Measurements from ENCODE around the gene NAV2. TPM values are rescaled to one million over a fixed set of nuclear protein-coding genes. Genes with fewer than 3 reads are reported as not detected.

Gene NAV2
- total RNA-seq, 2 experiments from 2014 or later: 0.23 to 0.36 TPM

DNA sequence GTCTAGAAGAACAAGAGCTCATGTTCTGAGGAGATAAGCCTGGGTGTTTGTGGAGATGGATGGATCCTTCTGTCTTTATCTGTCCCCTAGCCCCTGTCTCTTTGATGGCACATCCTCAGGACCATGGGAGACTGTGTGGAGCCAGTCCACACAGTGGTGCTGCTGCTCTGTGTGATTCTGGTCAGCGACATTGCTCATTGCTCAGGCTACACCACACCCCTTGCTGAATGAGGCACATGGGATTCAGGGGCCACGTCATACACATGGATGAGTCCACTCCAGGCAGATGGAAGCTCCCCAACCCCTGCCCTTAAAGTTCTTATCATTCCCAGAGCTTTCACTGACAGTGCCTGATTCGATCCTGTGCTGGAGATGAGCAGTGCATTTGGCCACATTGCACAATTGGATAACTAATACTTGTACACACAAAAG lies 222.2 kb downstream of the NAV2 start:
- no peaks in the 10 kb centered on the region for H3K36me3 Mint-ChIP-seq (ENCODE audit: low read depth)
- H3K27ac Mint-ChIP-seq: no peak overlapping the region
- no peak for ATAC-seq
- no peaks in the 10 kb centered on the region for H3K4me1 Mint-ChIP-seq (ENCODE audit: low read depth)
- ChIA-PET CTCF (interaction anchor here (1.2 to 1.7 kb wide), 2 partner anchors 26 to 194 kb away, joined by 3 to 5 read pairs; no protein-coding TSS in a partner anchor), POLR2A (no interaction called here)
- H3K9me3 Mint-ChIP-seq: no peaks in the 10 kb centered on the region
- peaks cover 5% of the 10 kb centered on the region for H3K27me3 Mint-ChIP-seq
- no peak overlapping the region for H3K4me3 Mint-ChIP-seq
- TF ChIP-seq, protein P1, sequence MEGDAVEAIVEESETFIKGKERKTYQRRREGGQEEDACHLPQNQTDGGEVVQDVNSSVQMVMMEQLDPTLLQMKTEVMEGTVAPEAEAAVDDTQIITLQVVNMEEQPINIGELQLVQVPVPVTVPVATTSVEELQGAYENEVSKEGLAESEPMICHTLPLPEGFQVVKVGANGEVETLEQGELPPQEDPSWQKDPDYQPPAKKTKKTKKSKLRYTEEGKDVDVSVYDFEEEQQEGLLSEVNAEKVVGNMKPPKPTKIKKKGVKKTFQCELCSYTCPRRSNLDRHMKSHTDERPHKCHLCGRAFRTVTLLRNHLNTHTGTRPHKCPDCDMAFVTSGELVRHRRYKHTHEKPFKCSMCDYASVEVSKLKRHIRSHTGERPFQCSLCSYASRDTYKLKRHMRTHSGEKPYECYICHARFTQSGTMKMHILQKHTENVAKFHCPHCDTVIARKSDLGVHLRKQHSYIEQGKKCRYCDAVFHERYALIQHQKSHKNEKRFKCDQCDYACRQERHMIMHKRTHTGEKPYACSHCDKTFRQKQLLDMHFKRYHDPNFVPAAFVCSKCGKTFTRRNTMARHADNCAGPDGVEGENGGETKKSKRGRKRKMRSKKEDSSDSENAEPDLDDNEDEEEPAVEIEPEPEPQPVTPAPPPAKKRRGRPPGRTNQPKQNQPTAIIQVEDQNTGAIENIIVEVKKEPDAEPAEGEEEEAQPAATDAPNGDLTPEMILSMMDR (IDR thresholded peaks at IDR 0.05): no peak
- intact Hi-C loops (cut with micrococcal nuclease): no loop called here
- no peak for DNase-seq

DNA sequence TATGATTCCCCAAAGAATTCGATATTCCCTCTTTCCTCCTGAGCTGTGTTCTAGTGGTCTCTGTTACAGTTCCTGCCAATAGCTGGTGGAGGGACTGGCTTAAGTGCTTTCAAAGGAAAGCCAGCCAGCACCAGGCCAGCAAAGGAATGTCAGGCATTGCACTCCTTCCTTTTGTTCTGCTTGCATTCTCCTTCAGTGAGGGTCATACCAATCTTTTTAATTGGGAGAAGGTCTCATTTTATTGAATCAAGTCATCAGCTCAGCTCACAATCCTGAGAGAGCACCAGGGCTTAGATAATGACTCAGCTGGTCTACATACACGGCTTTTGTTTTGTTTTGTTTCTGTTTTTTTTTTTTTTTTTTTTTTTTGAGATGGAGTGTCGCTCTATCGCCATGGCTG lies 222.9 kb downstream of the NAV2 start:
- no peak overlapping the region for H3K4me3 Mint-ChIP-seq
- ChIA-PET POLR2A (no interaction called here), CTCF (interaction anchor here (0.9 to 2.7 kb wide), 5 partner anchors 12 to 418 kb away, joined by 3 to 8 read pairs (median 3); no protein-coding TSS in a partner anchor)
- no peak overlapping the region for H3K27ac Mint-ChIP-seq
- intact Hi-C loops (cut with micrococcal nuclease): no loop called here
- peaks cover 5% of the 10 kb centered on the region for H3K27me3 Mint-ChIP-seq
- no peaks in the 10 kb centered on the region for H3K36me3 Mint-ChIP-seq (ENCODE audit: low read depth)
- DNase-seq: no peak
- no peaks in the 10 kb centered on the region for H3K9me3 Mint-ChIP-seq
- no peaks in the 10 kb centered on the region for H3K4me1 Mint-ChIP-seq (ENCODE audit: low read depth)
- TF ChIP-seq, protein P1 (IDR thresholded peaks at IDR 0.05): no peak
- no peak for ATAC-seq

DNA sequence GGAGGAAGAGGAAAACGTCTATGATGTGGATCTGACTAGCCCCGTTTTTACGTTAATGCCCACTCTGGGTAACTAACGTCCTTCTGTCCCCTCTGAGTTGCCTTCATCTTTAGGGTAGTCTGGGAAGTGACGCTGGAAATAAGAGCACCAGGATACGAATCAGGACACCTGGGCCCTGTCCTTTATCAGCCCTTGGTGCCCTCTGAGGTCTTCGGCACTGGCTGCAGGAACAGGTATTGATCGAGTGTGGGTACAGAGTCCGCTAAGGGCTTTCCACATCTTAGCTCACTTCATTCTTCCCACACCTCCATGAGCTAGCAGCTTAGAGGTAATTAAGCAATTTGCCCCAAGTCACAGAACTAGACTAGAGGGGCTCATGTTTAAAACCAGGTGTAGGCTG lies 223.8 kb downstream of the NAV2 start:
- Mint-ChIP-seq H3K27me3 (peaks cover 5% of the 10 kb centered on the region), H3K4me3 (no peak overlapping the region), H3K36me3 (ENCODE audit: low read depth) (no peaks in the 10 kb centered on the region), H3K4me1 (ENCODE audit: low read depth) (no peaks in the 10 kb centered on the region), H3K27ac (no peak overlapping the region), H3K9me3 (no peaks in the 10 kb centered on the region)
- ATAC-seq (no peak), DNase-seq (no peak)
- TF ChIP-seq, protein P1 (IDR thresholded peaks at IDR 0.05): no peak
- intact Hi-C loops (cut with micrococcal nuclease): no loop called here
- ChIA-PET CTCF (interaction anchor here (0.8 to 2.7 kb wide), 6 partner anchors 9 to 417 kb away, joined by 3 to 8 read pairs (median 4); no protein-coding TSS in a partner anchor), POLR2A (no interaction called here)

DNA sequence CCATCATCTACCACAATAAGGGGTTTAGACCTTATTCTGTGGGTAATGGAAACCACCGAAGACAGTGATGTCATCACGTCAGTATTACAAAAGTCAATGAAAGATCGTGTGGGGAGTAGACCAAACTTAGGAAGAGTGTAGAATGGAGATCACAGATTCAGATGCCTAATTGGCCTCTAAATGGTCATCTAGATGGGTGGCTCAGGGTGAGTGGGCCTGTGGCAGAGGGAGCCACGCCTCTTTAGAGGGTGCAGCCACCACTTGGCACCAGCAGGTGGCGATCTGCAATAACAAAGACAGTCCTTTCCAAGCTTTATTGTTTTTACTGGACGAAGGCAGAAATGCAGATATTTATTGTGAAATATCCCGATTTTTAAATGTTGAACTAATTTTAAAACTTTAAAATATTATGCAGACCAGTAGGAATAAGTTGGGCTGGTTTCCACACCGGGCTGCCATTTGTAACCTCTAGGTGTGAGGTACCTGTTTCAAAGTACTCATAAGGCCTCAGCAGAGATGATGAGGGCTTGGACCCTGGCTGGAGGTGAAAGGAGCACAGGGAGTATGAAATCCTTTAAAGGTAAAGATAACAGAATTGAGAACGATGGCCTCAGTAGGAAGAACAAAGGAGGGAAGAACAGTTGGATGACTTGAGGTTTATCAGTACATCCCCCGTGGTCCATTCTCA lies 225.7 kb downstream of the NAV2 start:
- Mint-ChIP-seq H3K27me3 (peaks cover 2% of the 10 kb centered on the region), H3K4me1 (ENCODE audit: low read depth) (no peaks in the 10 kb centered on the region), H3K27ac (no peak overlapping the region), H3K4me3 (no peak overlapping the region), H3K36me3 (ENCODE audit: low read depth) (no peaks in the 10 kb centered on the region), H3K9me3 (no peaks in the 10 kb centered on the region)
- intact Hi-C loops (cut with micrococcal nuclease): no loop called here
- TF ChIP-seq, protein P1 (IDR thresholded peaks at IDR 0.05): peak; percentile 74
- ChIA-PET POLR2A (no interaction called here), CTCF (interaction anchor here (0.9 to 1.8 kb wide), 8 partner anchors 12 to 194 kb away, joined by 3 to 10 read pairs (median 3); no protein-coding TSS in a partner anchor)
- peak; percentile 79 for ATAC-seq
- peak; percentile 63 for DNase-seq

DNA sequence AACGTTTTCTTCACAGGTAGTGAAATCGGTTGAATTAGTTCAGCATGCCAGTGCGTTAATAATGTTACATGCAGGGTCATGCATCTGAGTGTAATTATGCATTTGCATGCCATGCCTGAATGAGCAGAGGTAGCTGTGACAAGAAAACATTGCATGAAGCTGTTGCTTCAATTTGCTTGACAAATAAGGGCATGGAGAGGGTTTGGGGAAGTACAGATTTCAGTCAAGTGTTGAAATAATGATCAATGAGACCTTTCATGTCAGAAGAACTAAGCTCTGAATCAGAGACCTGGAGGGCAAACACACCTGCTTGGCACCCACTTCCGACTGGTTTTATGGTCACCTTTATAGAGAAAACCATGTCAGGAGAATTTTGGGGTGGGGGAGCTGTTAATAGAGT lies 226.2 kb downstream of the NAV2 start:
- TF ChIP-seq, protein P1 (IDR thresholded peaks at IDR 0.05): no peak
- ChIA-PET CTCF (interaction anchor here (0.9 to 1.8 kb wide), 9 partner anchors 11 to 194 kb away, joined by 3 to 10 read pairs (median 3); no protein-coding TSS in a partner anchor), POLR2A (no interaction called here)
- H3K9me3 Mint-ChIP-seq: no peaks in the 10 kb centered on the region
- DNase-seq: no peak
- intact Hi-C loops (cut with micrococcal nuclease): no loop called here
- no peak overlapping the region for H3K4me3 Mint-ChIP-seq
- no peak for ATAC-seq
- H3K4me1 Mint-ChIP-seq (ENCODE audit: low read depth): no peaks in the 10 kb centered on the region
- H3K27ac Mint-ChIP-seq: no peak overlapping the region
- H3K36me3 Mint-ChIP-seq (ENCODE audit: low read depth): no peaks in the 10 kb centered on the region
- peaks cover 2% of the 10 kb centered on the region for H3K27me3 Mint-ChIP-seq
